HUES6 (cell line): ENCODE results near the gene AIG1.
"Not testable (repeated sequence)": the region's sequence is repeated elsewhere in the genome, so short reads cannot be mapped to it uniquely, and the experiment has no call there.

Experiments used
- H3K27ac ChIP-seq: 2 replicates; pipeline ENCODE4 v1.7.0; 2013; ENCODE audit warnings: low read depth, mild to moderate bottlenecking, low read length, inconsistent platforms
- H3K27me3 ChIP-seq: 2 replicates; pipeline ENCODE4 v1.6.1; 2013; ENCODE audit warnings: low read length; ENCODE audit not compliant: control insufficient read depth, insufficient read depth
- H3K36me3 ChIP-seq: 2 replicates; pipeline ENCODE4 v1.6.1; 2013; ENCODE audit warnings: low read length; ENCODE audit not compliant: control insufficient read depth, insufficient read depth
- H3K4me1 ChIP-seq: 2 replicates; pipeline ENCODE4 v1.6.1; 2013; ENCODE audit warnings: low read length; ENCODE audit not compliant: control insufficient read depth, insufficient read depth
- H3K4me3 ChIP-seq: 2 replicates; pipeline ENCODE4 v1.5.1; 2013; ENCODE audit warnings: low read depth, low read length
- H3K9ac ChIP-seq: one replicate; pipeline ENCODE4 v1.6.1; 2013; ENCODE audit warnings: mild to moderate bottlenecking, low read length
- H3K9me3 ChIP-seq: 2 replicates; pipeline ENCODE4 v1.6.1; 2013; ENCODE audit warnings: low read depth, low read length; ENCODE audit not compliant: control insufficient read depth, insufficient read depth

The AIG1 gene

GRCh38 chr6:143166247-143166695 is 105.6 kb downstream of the AIG1 start:
- Histone ChIP-seq H3K27ac (no peak overlapping the region), H3K27me3 (no peaks in the 10 kb centered on the region), H3K4me3 (no peak overlapping the region), H3K4me1 (no peaks in the 10 kb centered on the region), H3K36me3 (peaks cover 8% of the 10 kb centered on the region; the same call in 1 of the 2 replicates), H3K9ac (no peak overlapping the region), H3K9me3 (no peaks in the 10 kb centered on the region)

- Histone ChIP-seq H3K36me3 (peaks cover 8% of the 10 kb centered on the region; the same call in 1 of the 2 replicates), H3K9ac (no peak overlapping the region), H3K4me3 (no peak overlapping the region), H3K27ac (no peak overlapping the region), H3K4me1 (no peaks in the 10 kb centered on the region), H3K27me3 (no peaks in the 10 kb centered on the region), H3K9me3 (no peaks in the 10 kb centered on the region)
Observed at GRCh38 chr6:143167224-143167623, 106.5 kb downstream of the AIG1 start.

- not testable (repeated sequence) for H3K27ac ChIP-seq, H3K9me3 ChIP-seq, H3K4me1 ChIP-seq, H3K4me3 ChIP-seq, H3K36me3 ChIP-seq, H3K27me3 ChIP-seq, H3K9ac ChIP-seq
Observed at GRCh38 chr6:143168396-143168816, 107.7 kb downstream of the AIG1 start.

GRCh38 chr6:143169440-143169839 is 108.8 kb downstream of the AIG1 start:
- Histone ChIP-seq H3K27me3 (no peaks in the 10 kb centered on the region), H3K9me3 (peaks cover 1% of the 10 kb centered on the region; the same call in 1 of the 2 replicates), H3K27ac (no peak overlapping the region), H3K36me3 (peaks cover 8% of the 10 kb centered on the region; the same call in 1 of the 2 replicates), H3K4me3 (no peak overlapping the region), H3K4me1 (no peaks in the 10 kb centered on the region), H3K9ac (no peak overlapping the region)

GRCh38 chr6:143174516-143174915 is 113.8 kb downstream of the AIG1 start:
- Histone ChIP-seq H3K27ac (no peak overlapping the region), H3K4me3 (no peak overlapping the region), H3K36me3 (no peaks in the 10 kb centered on the region; the same call in 1 of the 2 replicates), H3K4me1 (peaks cover 6% of the 10 kb centered on the region; the same call in 1 of the 2 replicates), H3K9me3 (peaks cover 7% of the 10 kb centered on the region; the same call in 1 of the 2 replicates), H3K9ac (no peak overlapping the region), H3K27me3 (no peaks in the 10 kb centered on the region)

- Histone ChIP-seq H3K9ac (no peak overlapping the region), H3K4me1 (peaks cover 6% of the 10 kb centered on the region; the same call in 1 of the 2 replicates), H3K27ac (no peak overlapping the region), H3K36me3 (no peaks in the 10 kb centered on the region; the same call in 1 of the 2 replicates), H3K9me3 (peaks cover 7% of the 10 kb centered on the region; the same call in 1 of the 2 replicates), H3K27me3 (no peaks in the 10 kb centered on the region), H3K4me3 (no peak overlapping the region)
Observed at GRCh38 chr6:143174951-143175350, 114.3 kb downstream of the AIG1 start.

- no peaks in the 10 kb centered on the region for H3K27me3 ChIP-seq
- no peak overlapping the region for H3K9ac ChIP-seq
- no peak overlapping the region for H3K4me3 ChIP-seq
- peaks cover 6% of the 10 kb centered on the region; the same call in 1 of the 2 replicates for H3K4me1 ChIP-seq
- no peaks in the 10 kb centered on the region; the same call in 1 of the 2 replicates for H3K36me3 ChIP-seq
- no peak overlapping the region; the same call in 1 of the 2 replicates for H3K27ac ChIP-seq
- peaks cover 7% of the 10 kb centered on the region; the same call in 1 of the 2 replicates for H3K9me3 ChIP-seq
Observed at GRCh38 chr6:143176090-143177021, 115.7 kb downstream of the AIG1 start.

- H3K4me3 ChIP-seq: no peak overlapping the region
- no peaks in the 10 kb centered on the region; the same call in 1 of the 2 replicates for H3K36me3 ChIP-seq
- peaks cover 7% of the 10 kb centered on the region; the same call in 1 of the 2 replicates for H3K9me3 ChIP-seq
- peaks cover 6% of the 10 kb centered on the region; the same call in 1 of the 2 replicates for H3K4me1 ChIP-seq
- H3K9ac ChIP-seq: no peak overlapping the region
- H3K27ac ChIP-seq: no peak overlapping the region
- no peaks in the 10 kb centered on the region for H3K27me3 ChIP-seq
Observed at GRCh38 chr6:143177706-143178105, 117.0 kb downstream of the AIG1 start.

- no peak overlapping the region for H3K27ac ChIP-seq
- H3K9me3 ChIP-seq: peaks cover 7% of the 10 kb centered on the region; the same call in 1 of the 2 replicates
- no peaks in the 10 kb centered on the region; the same call in 1 of the 2 replicates for H3K36me3 ChIP-seq
- H3K27me3 ChIP-seq: no peaks in the 10 kb centered on the region
- H3K9ac ChIP-seq: no peak overlapping the region
- peaks cover 6% of the 10 kb centered on the region; the same call in 1 of the 2 replicates for H3K4me1 ChIP-seq
- H3K4me3 ChIP-seq: no peak overlapping the region
Observed at GRCh38 chr6:143179096-143179495, 118.4 kb downstream of the AIG1 start.

- Histone ChIP-seq H3K36me3 (no peaks in the 10 kb centered on the region; the same call in 1 of the 2 replicates), H3K9me3 (0 out of 2 replicates have a peak, but pooled peaks cover 3% of the 10 kb centered on the region), H3K4me1 (peaks cover 6% of the 10 kb centered on the region; the same call in 1 of the 2 replicates), H3K9ac (no peak overlapping the region), H3K27me3 (no peaks in the 10 kb centered on the region), H3K4me3 (no peak overlapping the region), H3K27ac (no peak overlapping the region)
Observed at GRCh38 chr6:143179901-143180612, 119.4 kb downstream of the AIG1 start.
